ENCODE measurements around the gene LAMA3.

DNA sequence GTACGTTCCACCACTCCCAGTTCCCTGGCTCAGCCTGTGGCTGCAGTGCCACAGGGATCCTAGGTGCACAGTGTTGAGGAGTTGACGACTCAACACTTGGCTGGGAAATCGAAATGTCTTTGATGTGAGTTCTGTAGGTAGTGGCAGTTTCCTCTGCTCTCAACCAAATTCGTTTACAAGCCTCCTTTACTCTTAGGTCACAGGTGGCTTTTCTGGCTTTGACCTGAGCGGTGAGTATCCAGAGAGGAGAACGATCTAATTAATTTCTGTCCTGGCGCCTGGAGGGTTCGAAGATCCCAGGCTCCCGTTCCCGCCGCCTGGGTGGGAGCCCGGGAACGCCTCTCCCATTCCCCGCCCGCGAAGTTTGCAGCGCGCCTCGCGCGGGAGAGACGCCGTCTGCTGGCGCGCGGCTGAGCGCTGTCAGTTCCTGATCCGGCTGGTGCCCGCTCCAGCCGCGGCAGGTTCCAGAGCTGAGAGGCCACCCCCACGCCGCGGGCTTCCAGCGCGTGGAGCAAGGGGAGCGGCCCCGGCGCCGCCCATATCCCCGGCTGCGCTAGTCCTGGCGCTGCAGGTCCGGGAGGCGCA lies at the start of gene LAMA3:
- TF ChIP-seq, protein P1, sequence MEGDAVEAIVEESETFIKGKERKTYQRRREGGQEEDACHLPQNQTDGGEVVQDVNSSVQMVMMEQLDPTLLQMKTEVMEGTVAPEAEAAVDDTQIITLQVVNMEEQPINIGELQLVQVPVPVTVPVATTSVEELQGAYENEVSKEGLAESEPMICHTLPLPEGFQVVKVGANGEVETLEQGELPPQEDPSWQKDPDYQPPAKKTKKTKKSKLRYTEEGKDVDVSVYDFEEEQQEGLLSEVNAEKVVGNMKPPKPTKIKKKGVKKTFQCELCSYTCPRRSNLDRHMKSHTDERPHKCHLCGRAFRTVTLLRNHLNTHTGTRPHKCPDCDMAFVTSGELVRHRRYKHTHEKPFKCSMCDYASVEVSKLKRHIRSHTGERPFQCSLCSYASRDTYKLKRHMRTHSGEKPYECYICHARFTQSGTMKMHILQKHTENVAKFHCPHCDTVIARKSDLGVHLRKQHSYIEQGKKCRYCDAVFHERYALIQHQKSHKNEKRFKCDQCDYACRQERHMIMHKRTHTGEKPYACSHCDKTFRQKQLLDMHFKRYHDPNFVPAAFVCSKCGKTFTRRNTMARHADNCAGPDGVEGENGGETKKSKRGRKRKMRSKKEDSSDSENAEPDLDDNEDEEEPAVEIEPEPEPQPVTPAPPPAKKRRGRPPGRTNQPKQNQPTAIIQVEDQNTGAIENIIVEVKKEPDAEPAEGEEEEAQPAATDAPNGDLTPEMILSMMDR (IDR thresholded peaks at IDR 0.05) = peak; percentile 26 to 34 (median 32)
- TF ChIP-seq POLR2A (IDR thresholded peaks at IDR 0.05) = peak; percentile 39 to 75
